Occipital lobe (tissue), 2 donors: ENCODE measurements around the gene SYK. TPM values are rescaled to one million over a fixed set of nuclear protein-coding genes. Genes with fewer than 3 reads are reported as not detected.

Experiments
- DNase-seq: peaks from one replicate; lab custom pipeline; 2025; lab: John Stamatoyannopoulos, UW
- total RNA-seq: library from RNA; depleted of rRNA; stranded (reverse); fragments of >200 nt; gene quantifications from one replicate; pipeline ENCODE4 v1.2.3, GENCODE V29; 2014

Gene SYK
- total RNA-seq, 1 donor from 2014 or later, result 1.9 TPM

DNA sequence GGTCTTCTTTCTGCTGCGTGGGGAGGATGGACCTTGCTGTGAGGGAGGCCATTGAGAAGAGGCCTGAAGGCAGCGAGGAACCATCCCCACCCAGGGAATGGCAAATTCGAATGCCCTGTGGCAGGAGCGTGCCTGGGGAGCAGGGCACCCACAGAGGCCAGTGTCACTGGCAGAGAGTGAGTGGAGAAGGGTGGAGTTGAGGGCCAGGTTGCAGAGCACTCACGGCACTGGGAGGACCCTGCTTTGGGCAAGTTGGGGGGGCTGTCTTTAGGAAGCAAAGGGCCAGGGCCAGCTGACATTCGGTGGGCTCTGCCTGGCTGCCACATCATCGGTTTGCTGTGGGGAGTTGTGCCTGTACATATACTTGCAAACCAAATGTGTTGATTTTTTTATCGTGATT, 47.2 kb downstream of the SYK start:
- no peak for DNase-seq

DNA sequence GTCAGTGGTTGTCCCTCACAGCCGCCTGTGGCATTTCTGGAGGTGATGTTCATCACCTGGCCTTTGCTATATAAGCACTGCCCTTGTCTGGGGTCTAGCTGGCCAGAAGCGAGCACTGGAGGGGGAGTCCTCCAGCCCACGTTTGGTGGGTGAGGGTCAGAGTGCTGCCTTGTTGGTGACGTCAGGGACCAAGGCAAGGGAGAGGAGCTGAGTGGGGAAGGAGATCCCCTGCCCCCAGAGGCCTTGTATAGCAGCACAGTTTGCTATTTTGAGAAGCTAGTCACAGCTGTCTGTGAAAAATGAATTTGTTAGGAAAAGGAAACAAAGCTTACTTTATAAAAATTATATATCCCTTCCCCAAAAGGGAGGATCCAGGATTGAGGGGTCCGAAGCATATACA, 49.8 kb downstream of the SYK start:
- no peak for DNase-seq

DNA sequence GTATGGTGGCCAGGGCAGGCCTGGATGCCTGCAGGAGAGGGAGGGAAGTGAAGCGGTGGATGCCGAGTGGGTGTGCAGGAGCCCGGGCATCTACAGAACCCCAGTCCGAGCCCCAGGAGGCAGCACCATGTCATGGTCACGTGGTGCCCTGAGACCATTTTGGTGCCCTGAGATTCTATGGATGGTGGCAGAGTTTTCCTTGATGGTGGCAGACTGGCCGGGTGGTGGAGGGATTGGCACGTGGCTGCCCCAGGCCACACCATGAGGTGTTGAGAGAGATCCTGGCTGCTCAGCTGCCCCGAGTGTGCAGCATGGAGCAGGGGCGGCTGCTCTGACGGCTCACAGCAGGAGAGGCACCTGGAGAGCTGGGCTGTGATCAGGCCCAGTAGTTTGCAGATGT, 52.3 kb downstream of the SYK start:
- no peak for DNase-seq

DNA sequence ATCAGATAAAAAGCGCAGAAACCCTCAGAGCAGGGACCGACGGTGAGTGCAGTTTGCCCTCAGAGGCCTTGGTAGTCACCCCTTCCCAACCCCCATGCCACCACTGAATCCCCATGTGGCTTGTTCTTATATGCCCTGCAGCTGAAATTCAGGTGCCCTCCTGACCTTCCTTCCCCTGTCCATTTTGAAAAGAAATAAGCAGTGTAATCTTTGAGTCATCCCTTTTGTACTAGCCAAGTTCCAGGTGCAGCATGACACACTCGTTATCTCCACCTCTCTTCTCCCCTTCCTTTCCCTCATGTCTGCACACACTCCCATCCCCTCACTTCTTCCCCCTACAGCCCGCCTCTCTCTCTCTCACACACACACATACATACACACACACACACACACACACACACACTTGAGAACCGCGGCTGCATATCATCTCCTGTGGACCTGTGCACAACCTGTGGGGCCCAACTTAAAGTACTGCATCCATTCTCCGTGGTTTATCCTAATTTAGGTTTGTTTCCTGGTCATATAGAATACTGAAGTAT, 53.1 kb downstream of the SYK start:
- no peak for DNase-seq

DNA sequence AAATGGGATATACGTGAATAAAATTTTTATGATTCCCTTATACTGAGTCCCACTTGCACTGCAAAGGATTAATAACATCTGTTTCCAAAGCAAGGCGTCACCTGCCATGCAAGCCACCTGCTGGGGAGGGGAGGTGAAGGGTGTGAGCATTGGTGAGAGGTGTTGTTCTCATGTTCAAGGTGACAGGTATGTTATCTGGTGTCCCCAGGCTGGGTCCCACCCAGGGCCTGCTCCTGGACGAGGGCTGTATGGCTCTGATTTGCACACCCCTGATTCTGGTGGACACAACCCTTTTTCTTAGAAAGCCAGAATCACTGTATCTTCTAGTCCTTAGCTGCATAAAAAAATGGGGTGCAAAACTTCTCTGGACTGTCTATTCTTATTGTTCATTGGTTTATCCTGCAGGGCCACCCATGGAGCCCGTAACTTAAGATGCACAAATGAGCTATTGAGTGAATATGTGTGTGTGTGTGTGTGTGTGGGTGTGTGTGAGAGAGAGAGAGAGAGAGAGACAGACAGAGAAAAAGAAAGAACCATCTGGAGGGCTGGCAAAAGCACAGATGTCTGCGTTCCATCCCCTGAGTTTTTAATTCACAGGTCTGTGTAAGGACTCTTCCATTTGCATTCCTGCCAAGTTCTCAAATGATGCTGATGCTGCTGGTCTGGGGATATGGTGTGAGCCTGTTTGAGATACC, 53.7 kb downstream of the SYK start:
- DNase-seq, result no peak

DNA sequence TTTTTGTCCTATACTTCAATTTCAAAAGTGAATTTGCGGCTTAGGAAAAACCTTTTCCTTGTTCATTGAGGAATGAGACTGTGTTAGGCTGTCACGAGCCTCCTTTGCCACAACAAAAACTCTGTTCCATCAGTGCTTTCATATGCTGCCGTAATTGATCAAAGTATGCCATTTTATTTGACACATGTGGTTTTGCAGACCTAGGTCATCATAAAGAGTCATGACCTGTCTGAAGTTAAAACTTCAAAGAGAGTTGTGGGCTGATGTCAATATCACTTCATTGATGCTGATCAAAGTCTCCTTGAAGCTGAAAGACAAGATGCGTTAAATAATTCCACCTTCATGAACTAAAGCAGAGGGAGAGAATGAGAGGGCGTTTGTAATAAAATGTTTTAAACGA, 55.5 kb downstream of the SYK start:
- DNase-seq, result no peak

DNA sequence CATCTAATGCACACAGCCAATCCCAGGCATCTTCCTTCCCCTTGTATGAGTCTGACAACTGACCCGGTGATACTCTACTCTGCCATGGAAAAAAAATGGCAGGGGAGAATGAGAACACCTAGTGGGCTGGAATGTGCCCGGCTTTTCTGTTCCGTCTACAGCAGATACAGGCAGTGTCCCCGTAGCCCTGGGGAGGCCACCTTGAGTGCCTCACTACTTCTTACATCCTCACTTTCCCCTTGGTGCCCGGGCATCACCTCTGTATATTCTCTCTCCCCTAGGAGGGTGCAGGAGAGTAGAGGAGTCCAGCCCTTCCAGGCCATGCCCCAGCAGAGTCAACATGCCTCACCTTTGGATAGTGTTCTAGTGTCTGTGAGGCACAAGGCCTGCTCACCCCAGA, 56.2 kb downstream of the SYK start:
- DNase-seq, result no peak

DNA sequence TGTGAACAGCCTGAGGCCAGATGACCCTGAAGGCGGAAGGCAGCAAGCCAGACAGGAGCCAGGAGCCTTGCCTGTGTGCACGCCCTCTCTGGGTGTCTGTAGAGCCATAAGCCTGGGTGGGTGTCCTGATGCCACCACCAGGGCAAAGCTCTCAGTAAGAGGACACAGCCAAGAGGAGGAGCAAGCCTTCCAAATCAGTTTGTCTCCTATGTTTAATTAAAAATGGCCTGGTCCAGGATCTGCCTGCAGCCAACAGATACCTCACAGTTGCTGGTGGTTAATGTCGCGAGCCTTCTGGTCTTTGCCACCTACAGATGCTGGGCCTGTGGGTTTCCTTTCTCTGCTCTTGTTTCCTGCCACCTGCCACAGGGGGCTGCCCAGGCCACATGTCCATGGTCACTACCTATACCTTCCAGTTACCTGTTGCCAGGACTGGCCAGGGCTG, 56.9 kb downstream of the SYK start:
- DNase-seq, result no peak

DNA sequence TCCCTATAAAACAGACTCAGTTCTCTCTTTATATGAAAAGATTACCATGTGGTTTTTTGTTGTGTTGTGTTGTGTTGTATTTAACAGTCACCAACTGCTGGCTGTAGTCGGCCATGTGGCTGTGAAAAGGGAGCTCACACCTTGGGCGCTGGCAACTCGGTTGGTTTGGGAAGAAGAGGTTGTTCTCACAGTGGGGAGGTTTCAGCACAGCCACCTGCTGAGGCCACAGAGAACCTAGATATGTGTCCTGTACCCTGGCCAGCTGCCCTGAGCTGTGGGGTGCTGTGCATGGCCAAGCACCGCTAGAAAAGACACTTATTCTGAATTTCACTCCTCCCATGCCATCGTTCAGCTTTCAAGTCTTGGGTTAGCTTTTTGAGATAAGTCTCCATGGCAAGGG, 58.8 kb downstream of the SYK start:
- DNase-seq, result no peak

DNA sequence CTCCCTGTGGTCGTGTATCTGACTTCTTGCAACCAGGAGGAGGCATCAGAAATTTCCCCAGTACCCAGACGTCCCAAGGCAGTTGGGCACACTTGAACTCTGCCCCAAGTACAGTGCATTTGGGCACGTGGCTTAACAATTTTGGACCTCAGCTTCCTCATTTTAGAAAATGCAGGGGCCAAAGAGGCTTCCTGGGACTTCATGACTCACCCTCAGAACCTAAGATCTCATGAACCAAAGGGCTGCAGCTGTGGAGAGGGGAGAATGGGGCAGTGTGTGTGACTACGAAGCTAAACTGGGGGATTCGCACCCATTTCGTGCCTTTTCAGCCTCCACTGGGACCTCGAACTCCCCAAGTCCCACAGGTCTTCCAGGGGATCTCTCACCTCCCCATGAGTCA, 59.2 kb downstream of the SYK start:
- DNase-seq, result no peak

DNA sequence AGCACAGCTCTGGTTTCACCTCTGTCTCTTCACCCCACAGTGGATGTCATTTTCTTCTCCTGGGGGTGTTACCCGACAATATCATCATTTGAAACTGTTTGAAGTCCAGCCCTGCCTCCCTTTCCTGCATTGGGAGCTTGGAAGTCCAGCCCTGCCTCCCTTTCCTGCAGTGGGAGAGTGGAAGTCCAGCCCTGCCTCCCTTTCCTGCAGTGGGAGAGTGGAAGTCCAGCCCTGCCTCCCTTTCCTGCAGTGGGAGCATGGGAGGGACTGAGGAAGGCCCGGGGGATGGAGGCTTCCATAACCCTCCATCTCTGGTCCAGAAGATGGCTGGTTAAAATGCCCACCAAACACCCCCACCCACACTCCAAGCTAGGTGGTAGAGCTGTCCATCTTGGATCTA, 59.8 kb downstream of the SYK start:
- no peak for DNase-seq

DNA sequence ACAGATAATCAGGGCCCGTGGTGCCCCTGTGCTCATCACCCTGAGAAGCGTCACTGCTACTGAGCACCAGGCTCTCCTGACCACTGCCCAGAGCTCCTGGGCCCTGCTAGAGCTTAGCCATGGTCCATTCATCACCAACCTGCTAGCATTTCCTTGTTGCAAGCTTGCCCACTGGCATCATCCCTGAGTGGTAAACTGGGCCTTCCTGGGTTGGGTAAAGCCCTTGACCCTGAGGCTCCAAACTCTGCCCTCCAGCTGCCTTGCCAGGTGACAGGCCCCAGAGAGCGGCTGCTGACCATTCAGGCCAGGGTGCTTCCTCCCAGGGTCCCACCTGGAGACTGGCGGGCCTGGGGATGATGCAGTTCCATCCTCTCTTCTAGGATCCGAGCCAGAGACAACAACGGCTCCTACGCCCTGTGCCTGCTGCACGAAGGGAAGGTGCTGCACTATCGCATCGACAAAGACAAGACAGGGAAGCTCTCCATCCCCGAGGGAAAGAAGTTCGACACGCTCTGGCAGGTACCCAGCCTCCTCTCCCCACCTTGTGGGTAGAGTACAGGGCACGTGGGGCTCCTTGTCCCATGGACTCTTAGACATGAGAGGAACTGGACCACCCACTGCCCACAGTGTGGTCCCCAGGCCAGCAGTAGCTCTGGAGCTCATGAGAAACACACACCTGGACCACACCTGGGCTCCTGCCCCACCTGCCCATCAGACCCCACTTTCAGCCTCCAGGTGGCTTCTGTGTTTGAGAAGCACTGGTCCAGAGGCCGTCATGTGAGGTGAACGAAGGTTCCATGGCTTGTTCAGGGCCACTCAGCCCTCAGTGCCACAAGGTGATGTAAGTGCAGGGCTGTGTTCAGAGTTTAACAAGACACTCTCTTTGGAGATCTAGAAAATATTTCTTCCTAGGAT, 60.5 kb downstream of the SYK start:
- no peak for DNase-seq

DNA sequence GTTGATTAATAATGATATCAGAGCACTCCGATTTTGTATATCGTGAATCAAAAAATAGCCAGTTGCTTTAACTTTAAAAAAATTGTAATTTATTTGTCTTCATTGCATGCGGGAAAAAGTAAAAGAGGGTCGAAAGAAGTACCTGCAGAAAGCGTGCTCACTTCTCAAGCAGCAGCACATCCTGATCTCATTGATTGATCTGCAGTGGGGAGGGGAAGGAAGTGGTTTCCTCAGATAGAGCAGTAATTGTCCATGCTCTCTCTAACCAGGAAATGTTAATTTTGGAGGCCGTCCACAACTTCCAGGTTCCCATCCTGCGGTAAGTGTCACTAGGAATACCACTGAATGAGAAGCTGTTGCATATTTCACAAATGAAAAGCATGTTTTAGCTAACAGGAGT, 63.2 kb downstream of the SYK start:
- DNase-seq, result no peak

DNA sequence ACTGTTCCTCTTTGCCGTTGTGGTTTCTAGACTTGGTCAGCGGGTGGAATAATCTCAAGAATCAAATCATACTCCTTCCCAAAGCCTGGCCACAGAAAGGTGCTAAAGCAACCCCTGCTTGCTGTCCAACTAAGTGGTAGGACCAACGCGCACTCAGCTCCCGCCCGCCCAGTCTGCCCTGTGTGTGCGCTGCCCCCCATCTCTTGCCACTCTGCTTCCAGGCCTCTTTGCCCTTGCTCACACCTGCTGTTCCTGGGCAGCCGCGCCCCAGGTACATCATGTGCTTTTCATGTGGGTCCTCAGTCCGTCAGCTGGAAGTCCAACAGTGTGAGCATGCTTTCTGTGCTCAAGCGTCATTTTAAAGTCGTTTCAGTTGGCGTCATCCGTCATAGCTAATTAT, 65.5 kb downstream of the SYK start:
- DNase-seq, result no peak

DNA sequence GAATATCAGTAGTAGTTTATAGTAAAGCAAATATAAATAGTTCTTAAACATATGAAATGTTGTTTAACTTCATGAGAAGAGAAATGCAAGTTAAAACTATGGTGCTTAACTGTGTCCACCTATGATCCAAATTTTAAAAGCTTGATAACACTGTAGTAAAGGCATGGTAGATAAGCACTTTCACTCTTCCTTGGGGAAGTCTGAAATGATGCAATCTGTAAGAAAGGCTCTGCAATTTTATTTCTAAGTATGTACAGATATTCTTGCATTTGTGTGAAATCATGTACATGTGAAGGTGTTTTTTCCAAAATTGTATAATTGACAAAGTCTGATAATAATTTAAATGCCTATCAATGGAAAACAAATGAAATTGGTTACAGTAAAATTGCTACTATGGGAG, 66.9 kb downstream of the SYK start:
- no peak for DNase-seq

DNA sequence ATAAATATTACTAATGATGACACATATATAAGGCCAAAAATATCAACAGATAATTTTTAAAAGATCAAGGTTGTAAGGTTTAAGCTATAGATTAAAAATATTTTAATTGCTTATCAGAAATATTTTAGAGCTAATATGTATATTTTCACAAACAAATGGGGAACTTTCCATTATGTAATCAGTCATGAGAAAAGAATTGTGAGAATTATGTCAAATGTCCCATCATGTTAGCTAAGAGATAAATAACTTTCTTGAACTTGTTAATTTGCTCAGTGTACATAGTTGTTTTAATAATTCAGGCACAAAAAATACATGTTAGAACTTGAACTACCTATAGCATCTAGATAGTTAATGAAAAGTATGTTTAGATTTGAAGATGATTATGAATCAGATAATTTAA, 67.7 kb downstream of the SYK start:
- no peak for DNase-seq

DNA sequence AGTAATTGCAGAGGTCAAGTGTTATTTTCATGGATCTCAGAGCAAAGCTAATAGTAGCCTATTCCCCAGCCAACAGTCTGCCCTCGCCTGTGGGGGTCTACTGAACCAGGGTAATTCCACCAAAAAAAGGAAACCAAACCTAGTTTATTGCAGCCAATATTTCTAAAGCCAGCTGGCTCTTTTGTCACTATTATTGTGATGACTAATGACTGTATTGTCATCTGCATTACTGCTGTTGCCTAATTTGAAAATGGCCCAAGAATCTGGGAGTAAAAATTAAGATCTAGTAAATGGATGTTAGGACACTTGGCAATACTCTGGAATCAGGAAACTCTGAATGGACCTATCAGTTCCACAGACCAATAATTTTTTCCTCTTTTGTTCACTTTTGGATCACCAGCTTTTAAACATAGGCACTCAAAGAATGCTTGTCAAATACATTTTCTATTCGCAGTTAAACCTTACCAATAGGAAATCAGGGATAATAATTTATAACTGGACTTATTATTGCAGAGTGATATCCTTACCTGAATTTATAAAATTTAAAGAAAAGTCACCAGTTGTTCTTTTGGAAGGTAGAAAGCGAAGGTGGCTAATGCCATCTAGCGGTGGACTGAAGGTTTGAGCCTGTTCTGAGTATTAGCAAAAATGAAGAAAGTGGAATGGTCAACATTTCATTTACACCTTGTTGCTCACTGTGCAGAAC, 69.2 kb downstream of the SYK start:
- DNase-seq, result no peak

DNA sequence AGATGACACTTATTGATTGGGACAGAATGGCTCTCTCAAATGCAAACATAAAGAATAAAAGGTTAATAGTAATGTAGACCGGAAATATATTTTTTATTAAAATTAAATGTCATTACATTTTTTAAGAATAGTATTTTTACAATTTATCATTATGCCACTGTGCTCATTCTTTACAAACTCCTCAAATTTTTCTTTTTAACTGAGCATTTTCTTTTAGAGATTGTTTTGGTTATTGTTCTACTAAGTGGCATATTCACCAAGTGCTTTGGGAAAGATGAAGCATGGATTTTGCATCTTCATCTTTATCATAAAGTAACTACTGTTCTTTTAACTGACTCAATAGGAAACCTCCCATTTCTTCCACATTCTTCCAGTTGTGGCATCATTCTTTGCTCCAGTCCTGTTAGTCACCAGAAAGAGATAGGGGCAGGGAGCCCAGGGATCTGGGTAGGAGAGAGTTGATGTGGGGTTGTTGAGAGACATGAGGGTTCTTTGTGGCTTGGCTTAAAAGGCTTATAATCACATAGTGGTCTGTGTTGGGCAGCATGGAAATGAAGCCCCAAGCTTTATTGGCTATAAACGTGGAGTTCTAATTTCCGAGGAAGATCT, 69.8 kb downstream of the SYK start:
- no peak for DNase-seq

DNA sequence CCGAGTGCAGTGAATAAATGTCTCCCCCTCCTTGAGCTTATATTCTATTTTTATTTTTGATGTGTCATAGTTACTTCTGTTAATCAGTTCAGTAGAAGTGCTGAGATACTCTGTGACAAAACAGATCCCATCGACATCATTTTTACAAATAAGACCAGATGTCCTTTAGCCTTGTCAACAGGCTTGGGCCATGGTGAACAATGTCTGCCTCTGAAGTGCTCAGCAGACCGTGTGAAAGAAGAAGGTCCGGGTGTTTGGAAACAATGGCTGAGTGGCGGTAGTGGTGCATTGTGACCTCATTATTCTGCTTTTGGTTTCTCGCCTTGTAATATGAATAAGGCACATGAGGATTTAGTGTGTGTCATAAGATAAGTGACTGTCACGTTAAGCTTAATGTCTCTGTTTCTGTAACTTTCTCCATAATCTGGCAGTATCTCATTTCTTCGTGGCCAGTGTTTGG, 71.2 kb downstream of the SYK start:
- no peak for DNase-seq

DNA sequence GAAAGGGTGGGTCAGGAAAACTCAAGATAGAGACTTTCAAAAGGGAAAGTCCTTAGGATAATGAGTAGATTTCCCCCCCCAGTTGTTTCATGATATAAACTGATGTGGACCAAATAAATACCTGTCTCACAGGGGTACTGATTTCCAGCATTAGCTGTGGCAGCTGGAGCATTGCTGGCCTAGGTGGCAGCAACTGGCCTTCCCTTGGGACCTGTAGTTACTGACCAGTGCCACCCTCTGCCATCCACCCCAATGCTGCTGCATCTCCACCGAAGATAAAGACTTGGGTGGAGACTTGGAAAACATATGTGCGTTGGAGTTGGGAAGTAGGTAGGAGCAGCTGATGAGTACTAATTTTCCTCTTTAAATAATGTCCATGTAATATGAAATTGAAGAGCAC, 71.8 kb downstream of the SYK start:
- DNase-seq, result no peak

DNA sequence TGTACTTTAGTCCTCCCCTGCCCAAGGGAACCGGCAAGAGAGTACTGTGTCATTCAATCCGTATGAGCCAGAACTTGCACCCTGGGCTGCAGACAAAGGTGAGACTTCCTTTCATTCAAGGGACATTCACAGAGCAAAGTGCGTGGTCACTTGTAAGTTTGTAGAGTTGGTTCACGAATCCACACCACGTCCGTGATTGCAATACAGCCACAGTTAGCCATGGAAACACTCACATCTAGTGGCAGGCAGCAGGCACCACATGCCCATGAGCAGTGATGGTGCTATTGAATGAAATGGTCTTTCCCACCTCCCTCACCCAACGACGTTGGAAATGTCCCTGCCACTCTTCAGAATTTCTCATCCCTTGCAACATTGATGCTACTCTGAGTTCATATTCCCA, 72.6 kb downstream of the SYK start:
- DNase-seq, result no peak

DNA sequence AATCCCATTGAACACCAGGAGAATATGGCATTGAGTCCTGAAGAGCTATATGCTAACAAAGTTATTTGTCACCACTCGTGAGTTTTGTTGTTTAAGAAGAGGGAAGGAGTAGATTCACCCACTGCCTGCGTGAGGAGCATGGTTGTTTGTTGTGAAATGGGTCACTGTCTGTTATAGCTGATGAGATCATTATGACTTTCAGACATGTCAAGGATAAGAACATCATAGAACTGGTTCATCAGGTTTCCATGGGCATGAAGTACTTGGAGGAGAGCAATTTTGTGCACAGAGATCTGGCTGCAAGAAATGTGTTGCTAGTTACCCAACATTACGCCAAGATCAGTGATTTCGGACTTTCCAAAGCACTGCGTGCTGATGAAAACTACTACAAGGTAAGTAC, 76.9 kb downstream of the SYK start:
- no peak for DNase-seq
